ENCODE data around the gene ZRANB1.

DNA sequence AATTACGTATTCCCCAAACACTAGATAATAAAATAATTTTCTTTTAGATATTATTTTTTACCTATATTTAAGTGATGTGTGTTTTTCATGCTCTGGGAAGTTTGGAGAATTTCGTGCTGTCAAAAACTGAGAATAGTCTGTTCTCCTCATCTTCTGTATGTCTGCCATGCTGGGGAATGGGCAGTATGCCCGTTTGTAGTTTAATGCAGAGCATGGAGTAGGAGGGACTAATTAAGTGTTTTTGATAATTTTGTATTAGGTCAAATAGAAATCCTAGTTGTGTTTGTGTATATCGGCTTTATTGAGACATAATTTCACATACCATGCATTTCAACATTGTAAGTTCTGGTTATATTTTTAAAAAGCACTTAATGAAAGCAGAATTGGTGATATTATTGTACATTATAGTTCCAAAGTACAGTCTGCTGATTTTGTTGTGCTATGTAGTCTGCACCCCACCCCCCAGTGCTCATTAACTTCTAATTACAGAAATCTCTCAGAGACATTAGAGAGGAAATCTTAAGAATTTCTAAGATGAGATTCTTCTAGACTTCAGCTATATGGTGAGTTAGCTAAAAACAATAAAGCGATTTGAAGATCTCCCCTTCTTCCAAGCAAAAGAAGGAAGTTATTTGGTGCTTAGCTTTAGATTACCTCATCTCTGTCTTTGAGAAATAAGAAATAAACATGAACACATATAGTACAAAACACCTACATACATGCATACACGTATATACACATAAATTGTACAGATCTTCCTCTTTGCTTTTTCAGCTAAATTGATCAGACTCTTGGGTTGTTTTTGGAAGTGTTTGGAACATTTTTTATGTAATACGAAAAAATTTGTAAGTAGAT is 22.2 kb downstream of the ZRANB1 start:
- no peak for TF ChIP-seq EZH2phosphoT487 (conservative IDR thresholded peaks at IDR 0.05; ENCODE audit: low read length)
- TF ChIP-seq, protein P1, sequence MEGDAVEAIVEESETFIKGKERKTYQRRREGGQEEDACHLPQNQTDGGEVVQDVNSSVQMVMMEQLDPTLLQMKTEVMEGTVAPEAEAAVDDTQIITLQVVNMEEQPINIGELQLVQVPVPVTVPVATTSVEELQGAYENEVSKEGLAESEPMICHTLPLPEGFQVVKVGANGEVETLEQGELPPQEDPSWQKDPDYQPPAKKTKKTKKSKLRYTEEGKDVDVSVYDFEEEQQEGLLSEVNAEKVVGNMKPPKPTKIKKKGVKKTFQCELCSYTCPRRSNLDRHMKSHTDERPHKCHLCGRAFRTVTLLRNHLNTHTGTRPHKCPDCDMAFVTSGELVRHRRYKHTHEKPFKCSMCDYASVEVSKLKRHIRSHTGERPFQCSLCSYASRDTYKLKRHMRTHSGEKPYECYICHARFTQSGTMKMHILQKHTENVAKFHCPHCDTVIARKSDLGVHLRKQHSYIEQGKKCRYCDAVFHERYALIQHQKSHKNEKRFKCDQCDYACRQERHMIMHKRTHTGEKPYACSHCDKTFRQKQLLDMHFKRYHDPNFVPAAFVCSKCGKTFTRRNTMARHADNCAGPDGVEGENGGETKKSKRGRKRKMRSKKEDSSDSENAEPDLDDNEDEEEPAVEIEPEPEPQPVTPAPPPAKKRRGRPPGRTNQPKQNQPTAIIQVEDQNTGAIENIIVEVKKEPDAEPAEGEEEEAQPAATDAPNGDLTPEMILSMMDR (IDR thresholded peaks at IDR 0.05; ENCODE audit: insufficient read depth, low read length, poor library complexity, severe bottlenecking) = no peak

Data from SU-DHL-6 (cell line).